ENCODE results near the gene PEX6.
"Not testable (repeated sequence)": the region's sequence is repeated elsewhere in the genome, so short reads cannot be mapped to it uniquely, and the experiment has no call there.

Gene PEX6

DNA sequence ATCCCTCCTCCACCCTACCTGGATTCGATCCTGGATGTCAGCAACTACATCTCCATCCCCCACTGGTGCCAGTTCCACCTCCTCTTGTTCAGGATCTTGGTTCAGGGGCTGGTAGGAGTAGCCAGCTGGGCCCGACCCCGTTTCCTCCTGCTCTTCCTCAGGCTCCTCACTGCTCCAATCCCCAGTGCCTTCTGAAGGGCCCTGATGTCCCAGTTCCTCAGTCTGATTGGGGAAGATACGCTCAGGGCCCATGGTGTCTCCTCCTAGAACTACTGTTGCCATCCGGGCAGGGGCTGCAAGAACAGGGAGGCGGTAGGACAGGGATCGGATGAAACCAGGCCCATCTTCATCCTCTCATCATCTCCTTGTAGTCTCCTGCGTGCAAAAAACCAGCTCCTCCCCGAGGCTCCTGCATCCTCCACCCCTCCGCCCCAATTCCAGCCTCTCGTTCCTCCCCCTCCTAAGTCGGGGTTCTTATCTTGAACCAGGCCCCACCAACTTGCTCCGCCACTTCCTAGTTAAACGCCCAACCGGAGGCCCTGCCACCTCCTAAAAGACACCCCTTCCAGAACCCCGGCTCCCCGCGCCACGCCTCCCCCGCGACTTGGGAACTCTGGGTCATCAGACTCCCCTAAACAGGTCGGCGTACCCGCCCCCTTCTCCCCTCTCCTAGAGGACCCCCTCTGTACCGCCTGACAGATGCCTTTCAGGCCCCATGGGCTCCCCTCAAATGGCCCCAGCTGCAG, 34.3 kb upstream of the PEX6 start:
- H3K9ac ChIP-seq (ENCODE audit: low read depth, low read length) = peak overlapping the region; percentile 76
- H3K27me3 ChIP-seq (ENCODE audit: control insufficient read depth, insufficient read depth, low read length) = no peaks in the 10 kb centered on the region
- H3K9me3 ChIP-seq (ENCODE audit: control insufficient read depth, insufficient read depth, low read length) = no peaks in the 10 kb centered on the region
- H3K36me3 ChIP-seq (ENCODE audit: control insufficient read depth, insufficient read depth, low read length) = peaks cover 39% of the 10 kb centered on the region
- H3K4me1 ChIP-seq (ENCODE audit: control insufficient read depth, insufficient read depth, low read length) = peaks cover 11% of the 10 kb centered on the region
- peak overlapping the region; percentile 85 for H3K4me3 ChIP-seq (ENCODE audit: low read depth, low read length)

DNA sequence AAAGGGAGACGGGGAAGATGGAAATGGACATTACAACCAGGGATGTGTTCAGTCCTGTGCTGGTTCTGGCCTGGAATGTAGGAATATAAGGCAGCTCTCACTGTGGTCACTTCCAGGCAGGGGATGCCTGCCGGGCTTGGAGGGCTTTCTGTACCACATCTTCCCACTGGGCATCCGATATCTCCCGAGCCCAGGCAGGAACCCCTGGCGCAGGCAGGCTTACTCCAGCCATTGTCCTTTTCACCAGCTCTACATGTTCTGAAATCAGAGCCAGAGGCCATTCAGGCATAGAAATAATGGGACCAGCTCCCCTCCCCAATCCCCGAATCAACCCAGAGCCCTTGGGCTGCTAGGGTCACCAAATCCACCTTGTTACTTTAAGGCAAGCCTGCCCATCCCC, 33.4 kb upstream of the PEX6 start:
- H3K4me3 ChIP-seq (ENCODE audit: low read depth, low read length) = peak overlapping the region; percentile 85
- no peak overlapping the region for H3K9ac ChIP-seq (ENCODE audit: low read depth, low read length)
- H3K36me3 ChIP-seq (ENCODE audit: control insufficient read depth, insufficient read depth, low read length) = peaks cover 38% of the 10 kb centered on the region
- peaks cover 11% of the 10 kb centered on the region for H3K4me1 ChIP-seq (ENCODE audit: control insufficient read depth, insufficient read depth, low read length)
- H3K9me3 ChIP-seq (ENCODE audit: control insufficient read depth, insufficient read depth, low read length) = no peaks in the 10 kb centered on the region
- no peaks in the 10 kb centered on the region for H3K27me3 ChIP-seq (ENCODE audit: control insufficient read depth, insufficient read depth, low read length)

DNA sequence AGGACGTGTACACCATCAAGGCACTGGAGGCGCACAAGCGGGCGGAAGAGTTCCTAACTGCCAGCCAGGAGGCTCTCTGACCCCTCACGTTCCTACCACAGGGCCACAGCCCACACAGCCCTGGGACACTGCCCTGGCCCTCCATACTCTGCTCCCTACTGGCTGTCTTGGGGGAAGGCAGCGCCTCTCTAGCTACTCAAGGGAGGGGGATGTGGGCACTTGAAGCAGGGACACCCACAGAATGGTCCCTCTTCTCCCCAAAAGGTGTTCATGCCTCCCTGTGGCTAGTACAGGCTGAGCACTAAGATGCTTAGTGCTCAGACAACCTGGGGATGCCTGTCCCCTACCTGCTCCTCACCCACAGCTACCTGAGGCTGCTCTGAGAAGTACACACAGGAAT, 32.2 kb upstream of the PEX6 start:
- Histone ChIP-seq H3K36me3 (ENCODE audit: control insufficient read depth, insufficient read depth, low read length) (peaks cover 36% of the 10 kb centered on the region), H3K9ac (ENCODE audit: low read depth, low read length) (no peak overlapping the region)

DNA sequence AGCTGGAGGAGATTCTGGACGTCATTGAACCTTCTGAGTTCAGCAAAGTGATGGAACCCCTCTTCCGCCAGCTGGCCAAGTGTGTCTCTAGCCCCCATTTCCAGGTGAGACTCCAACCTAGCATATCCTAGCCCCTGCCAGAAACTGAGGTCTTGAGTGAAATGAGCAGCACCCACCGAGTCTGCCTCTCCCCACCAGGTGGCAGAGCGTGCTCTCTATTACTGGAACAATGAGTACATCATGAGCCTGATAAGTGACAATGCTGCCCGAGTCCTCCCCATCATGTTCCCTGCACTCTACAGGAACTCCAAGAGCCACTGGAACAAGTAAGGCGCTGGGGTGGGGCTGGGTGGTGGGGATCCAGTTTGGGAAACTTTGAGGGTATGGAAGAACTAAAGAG, 30.1 kb upstream of the PEX6 start:
- H3K27me3 ChIP-seq (ENCODE audit: control insufficient read depth, insufficient read depth, low read length) = no peaks in the 10 kb centered on the region

More for the DNA sequence above, 32.2 kb upstream of the PEX6 start:
- Histone ChIP-seq H3K4me1 (ENCODE audit: control insufficient read depth, insufficient read depth, low read length) (peaks cover 11% of the 10 kb centered on the region), H3K4me3 (ENCODE audit: low read depth, low read length) (no peak overlapping the region), H3K9me3 (ENCODE audit: control insufficient read depth, insufficient read depth, low read length) (no peaks in the 10 kb centered on the region), H3K27me3 (ENCODE audit: control insufficient read depth, insufficient read depth, low read length) (no peaks in the 10 kb centered on the region)

DNA sequence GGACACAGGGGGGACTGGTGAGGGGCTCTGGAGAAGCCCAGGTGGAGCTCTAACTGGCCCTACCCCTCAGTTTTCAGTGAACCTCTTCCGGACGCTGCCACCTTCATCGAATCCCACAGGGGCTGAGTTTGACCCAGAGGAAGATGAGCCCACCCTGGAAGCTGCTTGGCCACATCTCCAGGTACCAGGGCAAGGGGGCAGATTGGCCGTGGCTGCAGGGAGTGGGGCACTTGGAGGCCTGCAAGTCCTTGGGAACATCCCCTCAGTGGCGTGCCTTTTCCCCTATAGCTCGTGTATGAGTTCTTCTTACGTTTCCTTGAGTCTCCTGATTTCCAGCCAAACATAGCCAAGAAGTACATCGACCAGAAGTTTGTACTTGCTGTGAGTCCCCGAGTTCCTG, 28.1 kb upstream of the PEX6 start:
- Histone ChIP-seq H3K36me3 (ENCODE audit: control insufficient read depth, insufficient read depth, low read length) (peaks cover 36% of the 10 kb centered on the region), H3K9me3 (ENCODE audit: control insufficient read depth, insufficient read depth, low read length) (no peaks in the 10 kb centered on the region)

More for the DNA sequence above, 30.1 kb upstream of the PEX6 start:
- peaks cover 5% of the 10 kb centered on the region for H3K4me1 ChIP-seq (ENCODE audit: control insufficient read depth, insufficient read depth, low read length)
- peaks cover 36% of the 10 kb centered on the region for H3K36me3 ChIP-seq (ENCODE audit: control insufficient read depth, insufficient read depth, low read length)
- H3K4me3 ChIP-seq (ENCODE audit: low read depth, low read length) = no peak overlapping the region
- no peaks in the 10 kb centered on the region for H3K9me3 ChIP-seq (ENCODE audit: control insufficient read depth, insufficient read depth, low read length)
- no peak overlapping the region for H3K9ac ChIP-seq (ENCODE audit: low read depth, low read length)

DNA sequence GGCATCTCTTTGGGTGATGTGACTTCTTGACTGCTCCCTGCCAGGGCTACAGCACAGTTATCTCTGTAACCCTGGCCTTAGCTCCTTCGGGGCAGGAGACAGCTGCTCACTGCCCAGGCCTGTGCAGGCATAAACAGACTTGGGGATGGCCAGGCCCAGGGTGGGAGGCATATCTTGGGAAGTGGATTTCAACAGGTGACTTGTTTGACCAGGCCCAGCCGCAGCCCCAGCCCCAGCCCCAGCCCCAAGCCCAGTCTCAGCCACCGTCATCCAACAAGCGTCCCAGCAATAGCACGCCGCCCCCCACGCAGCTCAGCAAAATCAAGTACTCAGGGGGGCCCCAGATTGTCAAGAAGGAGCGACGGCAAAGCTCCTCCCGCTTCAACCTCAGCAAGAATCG, 27.3 kb upstream of the PEX6 start:
- no peak overlapping the region for H3K4me3 ChIP-seq (ENCODE audit: low read depth, low read length)

More for the DNA sequence above, 28.1 kb upstream of the PEX6 start:
- no peaks in the 10 kb centered on the region for H3K27me3 ChIP-seq (ENCODE audit: control insufficient read depth, insufficient read depth, low read length)
- no peaks in the 10 kb centered on the region for H3K4me1 ChIP-seq (ENCODE audit: control insufficient read depth, insufficient read depth, low read length)
- H3K4me3 ChIP-seq (ENCODE audit: low read depth, low read length) = no peak overlapping the region
- no peak overlapping the region for H3K9ac ChIP-seq (ENCODE audit: low read depth, low read length)

DNA sequence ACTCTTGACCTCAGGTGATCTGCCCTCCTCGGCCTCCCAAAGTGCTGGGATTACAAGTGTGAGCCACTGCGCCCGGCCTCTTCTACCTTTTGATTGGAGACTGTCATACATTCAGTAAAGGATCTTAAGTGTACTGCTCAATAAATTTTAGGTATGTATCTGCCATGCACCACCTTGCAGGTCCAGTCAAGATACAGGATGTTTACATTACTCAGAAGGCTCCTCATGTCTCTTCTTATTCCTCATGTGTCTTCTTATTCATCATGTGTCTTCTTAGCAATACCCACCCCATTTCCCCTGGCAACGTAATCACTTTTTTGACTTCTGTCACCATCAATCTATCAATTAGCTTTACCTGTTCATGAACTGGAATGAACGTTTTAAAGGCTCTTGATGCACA, 26.9 kb upstream of the PEX6 start:
- Histone ChIP-seq H3K27me3 (ENCODE audit: control insufficient read depth, insufficient read depth, low read length) (no peaks in the 10 kb centered on the region), H3K4me1 (ENCODE audit: control insufficient read depth, insufficient read depth, low read length) (no peaks in the 10 kb centered on the region), H3K9me3 (ENCODE audit: control insufficient read depth, insufficient read depth, low read length) (no peaks in the 10 kb centered on the region), H3K4me3 (ENCODE audit: low read depth, low read length) (no peak overlapping the region), H3K9ac (ENCODE audit: low read depth, low read length) (no peak overlapping the region), H3K36me3 (ENCODE audit: control insufficient read depth, insufficient read depth, low read length) (peaks cover 24% of the 10 kb centered on the region)

More for the DNA sequence above, 27.3 kb upstream of the PEX6 start:
- H3K4me1 ChIP-seq (ENCODE audit: control insufficient read depth, insufficient read depth, low read length) = no peaks in the 10 kb centered on the region
- peaks cover 28% of the 10 kb centered on the region for H3K36me3 ChIP-seq (ENCODE audit: control insufficient read depth, insufficient read depth, low read length)
- H3K9ac ChIP-seq (ENCODE audit: low read depth, low read length) = no peak overlapping the region
- no peaks in the 10 kb centered on the region for H3K27me3 ChIP-seq (ENCODE audit: control insufficient read depth, insufficient read depth, low read length)
- no peaks in the 10 kb centered on the region for H3K9me3 ChIP-seq (ENCODE audit: control insufficient read depth, insufficient read depth, low read length)

DNA sequence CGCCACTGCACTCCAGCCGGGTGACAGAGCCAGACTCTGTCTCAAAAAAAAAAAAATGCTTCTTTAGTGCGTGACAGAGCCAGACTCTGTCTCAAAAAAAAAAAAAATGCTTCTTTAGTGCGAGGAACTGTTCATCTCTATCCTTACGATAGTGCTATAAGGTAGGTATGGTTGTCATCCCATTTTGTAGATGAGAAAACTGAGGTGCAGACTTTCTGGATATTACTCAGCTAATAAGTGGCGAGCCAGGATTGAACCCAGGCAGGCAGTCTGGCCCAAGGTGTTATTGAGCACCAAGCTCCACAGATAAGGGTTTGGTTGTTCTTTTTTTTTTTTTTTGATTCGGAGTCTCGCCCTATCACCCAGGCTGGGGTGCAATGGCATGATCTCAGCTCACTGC, 22.9 kb upstream of the PEX6 start:
- H3K36me3 ChIP-seq (ENCODE audit: control insufficient read depth, insufficient read depth, low read length) = no peaks in the 10 kb centered on the region
- H3K27me3 ChIP-seq (ENCODE audit: control insufficient read depth, insufficient read depth, low read length) = no peaks in the 10 kb centered on the region
- H3K9ac ChIP-seq (ENCODE audit: low read depth, low read length) = no peak overlapping the region
- H3K9me3 ChIP-seq (ENCODE audit: control insufficient read depth, insufficient read depth, low read length) = no peaks in the 10 kb centered on the region
- H3K4me3 ChIP-seq (ENCODE audit: low read depth, low read length) = no peak overlapping the region
- H3K4me1 ChIP-seq (ENCODE audit: control insufficient read depth, insufficient read depth, low read length) = no peaks in the 10 kb centered on the region

DNA sequence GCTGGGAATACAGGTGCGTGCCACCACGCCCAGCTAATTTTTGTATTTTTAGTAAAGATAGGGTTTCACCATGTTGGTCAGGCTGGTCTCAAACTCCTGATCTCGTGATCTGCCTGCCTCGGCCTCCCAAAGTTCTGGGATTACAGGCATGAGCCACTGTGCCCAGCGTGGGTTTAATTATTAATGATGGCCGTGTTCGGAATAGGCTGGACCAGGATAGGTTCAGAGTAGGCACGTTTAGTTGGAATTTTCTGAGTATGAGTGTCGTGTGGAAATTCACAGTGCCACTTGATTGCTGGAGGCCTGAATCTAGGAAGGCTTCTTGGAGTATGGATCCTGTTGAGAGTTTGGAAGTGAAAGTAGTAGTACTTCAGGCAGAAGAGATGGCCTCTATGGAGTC, 19.2 kb upstream of the PEX6 start:
- not testable (repeated sequence) for H3K9ac ChIP-seq (ENCODE audit: low read depth, low read length); H3K4me1 ChIP-seq (ENCODE audit: control insufficient read depth, insufficient read depth, low read length); H3K9me3 ChIP-seq (ENCODE audit: control insufficient read depth, insufficient read depth, low read length); H3K36me3 ChIP-seq (ENCODE audit: control insufficient read depth, insufficient read depth, low read length); H3K4me3 ChIP-seq (ENCODE audit: low read depth, low read length); H3K27me3 ChIP-seq (ENCODE audit: control insufficient read depth, insufficient read depth, low read length)

DNA sequence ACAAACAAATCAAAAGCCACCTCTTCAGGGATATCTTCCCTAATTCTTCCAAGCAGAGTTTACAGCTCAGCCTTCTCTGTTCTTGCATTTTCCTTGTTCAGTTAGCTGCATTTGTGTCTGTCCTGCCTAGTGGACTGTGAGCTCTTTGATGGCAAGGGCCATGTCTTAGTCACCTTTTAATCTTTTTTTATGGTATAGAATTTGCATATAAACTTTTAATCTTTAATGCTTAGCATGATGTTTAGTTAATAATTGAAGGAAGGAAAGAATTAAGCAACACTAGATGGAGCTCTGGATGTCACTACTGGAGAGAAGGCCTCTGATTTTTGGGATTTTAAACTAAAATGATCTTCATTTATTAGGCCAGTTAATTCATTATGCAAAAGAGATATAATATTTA, 17.5 kb upstream of the PEX6 start:
- H3K9me3 ChIP-seq (ENCODE audit: control insufficient read depth, insufficient read depth, low read length) = no peaks in the 10 kb centered on the region
- H3K4me1 ChIP-seq (ENCODE audit: control insufficient read depth, insufficient read depth, low read length) = no peaks in the 10 kb centered on the region
- no peak overlapping the region for H3K4me3 ChIP-seq (ENCODE audit: low read depth, low read length)
- no peak overlapping the region for H3K9ac ChIP-seq (ENCODE audit: low read depth, low read length)
- H3K27me3 ChIP-seq (ENCODE audit: control insufficient read depth, insufficient read depth, low read length) = no peaks in the 10 kb centered on the region
- H3K36me3 ChIP-seq (ENCODE audit: control insufficient read depth, insufficient read depth, low read length) = no peaks in the 10 kb centered on the region

DNA sequence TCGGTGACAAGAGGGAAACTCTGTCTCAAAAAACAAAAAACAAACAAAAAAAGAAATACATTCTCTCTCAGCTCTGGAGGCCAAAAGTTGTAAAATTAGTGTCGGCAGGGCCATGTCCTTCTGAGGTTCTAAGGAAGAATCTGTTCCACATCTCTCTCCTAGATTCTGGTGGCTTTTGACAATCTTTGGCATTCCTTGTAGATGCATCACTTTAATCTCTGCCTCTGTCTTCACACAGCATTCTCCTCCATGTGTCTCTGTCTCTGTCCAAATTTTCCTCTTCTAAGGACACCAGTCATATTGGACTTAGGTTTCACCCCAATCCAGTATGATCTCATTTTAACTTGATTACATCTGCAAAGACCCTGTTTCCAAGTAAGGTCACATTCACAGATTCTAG, 14.5 kb upstream of the PEX6 start:
- peaks cover 3% of the 10 kb centered on the region for H3K36me3 ChIP-seq (ENCODE audit: control insufficient read depth, insufficient read depth, low read length)
- no peak overlapping the region for H3K9ac ChIP-seq (ENCODE audit: low read depth, low read length)
- H3K4me1 ChIP-seq (ENCODE audit: control insufficient read depth, insufficient read depth, low read length) = no peaks in the 10 kb centered on the region
- no peaks in the 10 kb centered on the region for H3K9me3 ChIP-seq (ENCODE audit: control insufficient read depth, insufficient read depth, low read length)
- no peaks in the 10 kb centered on the region for H3K27me3 ChIP-seq (ENCODE audit: control insufficient read depth, insufficient read depth, low read length)
- no peak overlapping the region for H3K4me3 ChIP-seq (ENCODE audit: low read depth, low read length)

DNA sequence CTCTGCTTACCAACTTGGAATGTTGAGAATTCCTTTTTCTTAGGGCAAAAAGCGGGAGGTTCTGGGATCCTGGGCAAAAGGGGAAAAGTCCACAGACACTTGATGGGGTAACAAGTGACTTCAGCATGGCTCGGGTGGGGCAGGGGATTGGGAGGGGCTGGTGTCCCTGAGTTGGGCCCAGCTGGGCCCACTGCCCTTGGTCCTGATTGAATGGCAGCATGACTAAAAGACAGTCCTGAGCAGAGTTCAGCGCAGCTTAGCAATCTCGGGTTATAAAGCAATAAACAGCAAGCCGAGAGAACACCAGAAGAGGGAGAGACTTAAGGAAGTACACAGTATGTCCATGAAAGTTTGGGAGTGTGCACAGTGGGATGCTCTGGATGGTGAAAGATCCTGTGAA, 10.9 kb upstream of the PEX6 start:
- Histone ChIP-seq H3K27me3 (ENCODE audit: control insufficient read depth, insufficient read depth, low read length) (no peaks in the 10 kb centered on the region), H3K9me3 (ENCODE audit: control insufficient read depth, insufficient read depth, low read length) (no peaks in the 10 kb centered on the region), H3K4me1 (ENCODE audit: control insufficient read depth, insufficient read depth, low read length) (peaks cover 3% of the 10 kb centered on the region), H3K9ac (ENCODE audit: low read depth, low read length) (no peak overlapping the region), H3K36me3 (ENCODE audit: control insufficient read depth, insufficient read depth, low read length) (peaks cover 3% of the 10 kb centered on the region), H3K4me3 (ENCODE audit: low read depth, low read length) (no peak overlapping the region)
